Mesenchymal stem cell (in vitro differentiated cells and primary cell): Measurements from ENCODE around the gene NCOA1.

ENCODE experiments used
- DNase-seq: peaks from one replicate; pipeline ENCODE4 v3.0.0-alpha.2; 2013
- H2AFZ ChIP-seq: one replicate; pipeline ENCODE4 v1.6.1; 2013; ENCODE audit warnings: low read depth, mild to moderate bottlenecking, control low read depth, inconsistent platforms, low read length, moderate library complexity
- H2AK5ac ChIP-seq: 2 replicates; pipeline ENCODE4 v1.6.1; 2013; ENCODE audit warnings: low read length, moderate library complexity, mild to moderate bottlenecking, inconsistent platforms; ENCODE audit not compliant: severe bottlenecking
- H2BK120ac ChIP-seq: one replicate; pipeline ENCODE4 v1.6.1; 2013; ENCODE audit warnings: low read depth, mild to moderate bottlenecking, inconsistent platforms, low read length, moderate library complexity
- H2BK12ac ChIP-seq, 2 experiments: one replicate each; pipeline ENCODE4 v1.6.1; 2013; ENCODE audit warnings: inconsistent platforms in 2 of 2, low read length in 2 of 2, mild to moderate bottlenecking in 2 of 2, moderate library complexity in 2 of 2, control low read depth in 1 of 2
- H2BK15ac ChIP-seq: one replicate; pipeline ENCODE4 v1.6.1; 2013; ENCODE audit warnings: mild to moderate bottlenecking, low read depth, inconsistent platforms; ENCODE audit not compliant: poor library complexity, severe bottlenecking
- H2BK5ac ChIP-seq: 2 replicates; pipeline ENCODE4 v1.6.1; 2013; ENCODE audit warnings: low read depth, mild to moderate bottlenecking, low read length, control low read depth, inconsistent platforms; ENCODE audit not compliant: poor library complexity, severe bottlenecking
- H3K14ac ChIP-seq, 2 experiments: one replicate each; pipeline ENCODE4 v1.6.1; 2013; ENCODE audit warnings: inconsistent platforms in 2 of 2, low read length in 2 of 2, control low read depth in 1 of 2, mild to moderate bottlenecking in 1 of 2, moderate library complexity in 1 of 2
- H3K18ac ChIP-seq, 2 experiments: one replicate each; pipeline ENCODE4 v1.6.1; 2013; ENCODE audit warnings: inconsistent platforms in 2 of 2, low read length in 2 of 2, control low read depth in 1 of 2, low read depth in 1 of 2, mild to moderate bottlenecking in 1 of 2
- H3K23ac ChIP-seq, 2 experiments: one replicate each; pipeline ENCODE4 v1.6.1; 2013; ENCODE audit warnings: inconsistent platforms in 2 of 2, low read length in 2 of 2, mild to moderate bottlenecking in 2 of 2, moderate library complexity in 2 of 2, control low read depth in 1 of 2
- H3K27ac ChIP-seq: 2 replicates; pipeline ENCODE4 v1.5.1; 2013; ENCODE audit warnings: mild to moderate bottlenecking, moderate library complexity, low read length, control low read depth, inconsistent platforms; ENCODE audit not compliant: poor library complexity, severe bottlenecking
- H3K27me3 ChIP-seq, 2 experiments: 2 replicates each; pipeline versions ENCODE4 v1.6.1 to v1.7.0; 2013; ENCODE audit warnings: low read length in 2 of 2, mild to moderate bottlenecking in 2 of 2, moderate library complexity in 2 of 2, control low read depth in 1 of 2, inconsistent platforms in 1 of 2; ENCODE audit not compliant: control insufficient read depth in 1 of 2, insufficient read depth in 1 of 2
- H3K36me3 ChIP-seq, 2 experiments: 2 replicates each; pipeline versions ENCODE4 v1.6.1 to v1.7.0; 2013; ENCODE audit warnings: low read length in 2 of 2, control low read depth in 1 of 2, inconsistent platforms in 1 of 2, low read depth in 1 of 2, mild to moderate bottlenecking in 1 of 2; ENCODE audit not compliant: insufficient read depth in 2 of 2, control insufficient read depth in 1 of 2
- H3K4ac ChIP-seq, 2 experiments: one replicate each; pipeline ENCODE4 v1.6.1; 2013; ENCODE audit warnings: inconsistent platforms in 2 of 2, low read length in 2 of 2, mild to moderate bottlenecking in 2 of 2, moderate library complexity in 2 of 2, control low read depth in 1 of 2, low read depth in 1 of 2
- H3K4me1 ChIP-seq: 2 replicates; pipeline ENCODE4 v1.6.1; 2013; ENCODE audit warnings: low read depth, low read length, control low read depth; ENCODE audit not compliant: control insufficient read depth, insufficient read depth
- H3K4me2 ChIP-seq: 2 replicates; pipeline ENCODE4 v1.6.1; 2013; ENCODE audit warnings: low read length, mild to moderate bottlenecking, inconsistent platforms; ENCODE audit not compliant: poor library complexity, severe bottlenecking
- H3K4me3 ChIP-seq, 2 experiments: 2 replicates each; pipeline versions ENCODE4 v1.5.1 to v1.7.0; 2013; ENCODE audit warnings: low read length in 2 of 2, mild to moderate bottlenecking in 2 of 2, control low read depth in 1 of 2, low read depth in 1 of 2; ENCODE audit not compliant: insufficient read depth in 1 of 2
- H3K79me1 ChIP-seq: replicated peaks from 2 replicates; pipeline ENCODE4 v1.6.1; 2013; ENCODE audit warnings: mild to moderate bottlenecking, control low read depth, low read length, inconsistent platforms; ENCODE audit not compliant: poor library complexity, severe bottlenecking
- H3K9ac ChIP-seq: 2 replicates; pipeline ENCODE4 v1.7.0; 2013; ENCODE audit warnings: mild to moderate bottlenecking, low read length, moderate library complexity
- H3K9me3 ChIP-seq: 2 replicates; pipeline ENCODE4 v1.7.0; 2013; ENCODE audit warnings: mild to moderate bottlenecking, low read length; ENCODE audit not compliant: control insufficient read depth
- H4K8ac ChIP-seq: one replicate; pipeline ENCODE4 v1.6.1; 2013; ENCODE audit warnings: inconsistent platforms, mild to moderate bottlenecking, low read length, moderate library complexity
- H4K91ac ChIP-seq: one replicate; pipeline ENCODE4 v1.6.1; 2013; ENCODE audit warnings: mild to moderate bottlenecking, low read length, inconsistent platforms
- WGBS: methylation state at CpG from one replicate; pipeline ENCODE4 v1.1.7; 2013; ENCODE audit warnings: mixed read lengths; 5-methylcytosine and 5-hydroxymethylcytosine counted together

Gene NCOA1

GRCh38 chr2:24540011-24540477 is 49.0 kb downstream of the NCOA1 start:
- Histone ChIP-seq H2BK12ac (no peak overlapping the region), H3K4ac (no peak overlapping the region), H2AK5ac (no peak overlapping the region), H2AFZ (no peak overlapping the region), H3K9me3 (peaks cover 10% of the 10 kb centered on the region), H4K8ac (no peak overlapping the region), H2BK5ac (no peak overlapping the region), H3K27ac (no peak overlapping the region), H2BK120ac (no peak overlapping the region), H3K4me3 (no peak overlapping the region), H3K27me3 (no peaks in the 10 kb centered on the region), H2BK15ac (no peak overlapping the region), H3K14ac (no peak overlapping the region), H3K4me2 (no peak overlapping the region), H3K79me1 (peaks cover 28% of the 10 kb centered on the region), H3K18ac (no peak overlapping the region), H3K23ac (no peak overlapping the region), H3K9ac (no peak overlapping the region), H3K36me3 (peaks cover 0 to 8% of the 10 kb centered on the region in 2 experiments), H3K4me1 (no peaks in the 10 kb centered on the region), H4K91ac (no peak overlapping the region)
- 100% methylated on average over 2 of the region's 2 CpGs for WGBS
- DNase-seq: no peak

- Histone ChIP-seq H3K27me3 (no peaks in the 10 kb centered on the region), H3K9ac (no peak overlapping the region), H3K14ac (no peak overlapping the region), H2BK120ac (no peak overlapping the region), H3K79me1 (peaks cover 27% of the 10 kb centered on the region), H3K4ac (no peak overlapping the region), H3K23ac (no peak overlapping the region), H3K18ac (no peak overlapping the region), H3K4me1 (no peaks in the 10 kb centered on the region), H3K27ac (no peak overlapping the region), H4K8ac (no peak overlapping the region), H2BK5ac (no peak overlapping the region), H2BK15ac (no peak overlapping the region), H2BK12ac (no peak overlapping the region), H3K36me3 (peaks cover 0 to 6% of the 10 kb centered on the region in 2 experiments), H3K4me3 (no peak overlapping the region), H4K91ac (no peak overlapping the region), H2AK5ac (no peak overlapping the region), H2AFZ (no peak overlapping the region), H3K4me2 (no peak overlapping the region), H3K9me3 (peaks cover 12% of the 10 kb centered on the region)
- no peak for DNase-seq
Observed at GRCh38 chr2:24541621-24542020, 50.6 kb downstream of the NCOA1 start.

GRCh38 chr2:24542269-24542872 is 51.3 kb downstream of the NCOA1 start:
- Histone ChIP-seq H2BK5ac (no peak overlapping the region), H2BK15ac (no peak overlapping the region), H3K4me2 (no peak overlapping the region), H2AK5ac (no peak overlapping the region), H2BK120ac (no peak overlapping the region), H3K18ac (no peak overlapping the region), H3K14ac (no peak overlapping the region), H2AFZ (no peak overlapping the region), H3K36me3 (no peaks in the 10 kb centered on the region), H3K9me3 (peaks cover 12% of the 10 kb centered on the region), H3K4me3 (no peak overlapping the region), H2BK12ac (no peak overlapping the region), H3K27me3 (no peaks in the 10 kb centered on the region), H3K27ac (no peak overlapping the region), H4K91ac (no peak overlapping the region), H3K4me1 (no peaks in the 10 kb centered on the region), H4K8ac (no peak overlapping the region), H3K79me1 (peaks cover 24% of the 10 kb centered on the region), H3K9ac (no peak overlapping the region), H3K23ac (no peak overlapping the region), H3K4ac (no peak overlapping the region)
- WGBS: 100% methylated on average over 1 of the region's 3 CpGs
- no peak for DNase-seq

- H3K14ac ChIP-seq: no peak overlapping the region
- H3K27ac ChIP-seq: no peak overlapping the region
- H3K27me3 ChIP-seq: no peaks in the 10 kb centered on the region
- H3K23ac ChIP-seq: no peak overlapping the region
- H3K18ac ChIP-seq: no peak overlapping the region
- H3K36me3 ChIP-seq: no peaks in the 10 kb centered on the region
- H3K79me1 ChIP-seq: peaks cover 24% of the 10 kb centered on the region
- no peak overlapping the region for H3K9ac ChIP-seq
- peaks cover 12% of the 10 kb centered on the region for H3K9me3 ChIP-seq
- no peak for DNase-seq
- no peak overlapping the region for H2AFZ ChIP-seq
- H3K4me1 ChIP-seq: no peaks in the 10 kb centered on the region
- 50% methylated on average over 2 of the region's 2 CpGs for WGBS
- H3K4me3 ChIP-seq: no peak overlapping the region
- H2AK5ac ChIP-seq: no peak overlapping the region
- no peak overlapping the region for H4K8ac ChIP-seq
- H4K91ac ChIP-seq: no peak overlapping the region
- H2BK15ac ChIP-seq: no peak overlapping the region
- H2BK5ac ChIP-seq: no peak overlapping the region
- H2BK12ac ChIP-seq: no peak overlapping the region
- no peak overlapping the region for H3K4me2 ChIP-seq
- H3K4ac ChIP-seq: no peak overlapping the region
- H2BK120ac ChIP-seq: no peak overlapping the region
Observed at GRCh38 chr2:24543252-24543651, 52.2 kb downstream of the NCOA1 start.
